Esophagus squamous epithelium (tissue), 5 donors: ENCODE measurements around the gene EOGT. TPM values are rescaled to one million over a fixed set of nuclear protein-coding genes. Genes with fewer than 3 reads are reported as not detected.

Experiments used
- DNase-seq: peaks from one replicate; lab custom pipeline; 2025; lab: John Stamatoyannopoulos, UW
- H3K27ac ChIP-seq, 4 donors: fragments of 200-600 bp; sonication (generic); one replicate each; pipeline ENCODE4 v1.5.1; 2016 to 2019; ENCODE audit warnings: mild to moderate bottlenecking in 1 of 4
- H3K27me3 ChIP-seq, 4 donors: fragments of 200-600 bp; sonication (generic); 1 replicate in 3 of 4; 2 replicates in 1 of 4; pipeline versions ENCODE4 v1.5.1 to v1.6.0; 2017 to 2021; ENCODE audit warnings: antibody characterized with exemption in 1 of 4
- H3K36me3 ChIP-seq, 3 donors: fragments of 200-600 bp; sonication (generic); one replicate each; pipeline ENCODE4 v1.5.1; 2016 to 2019
- H3K4me1 ChIP-seq, 3 donors: fragments of 200-600 bp; sonication (generic); one replicate each; pipeline ENCODE4 v1.5.1; 2017 to 2019
- H3K4me3 ChIP-seq, 4 donors: fragments of 200-600 bp; sonication (generic); 1 replicate in 3 of 4; 2 replicates in 1 of 4; pipeline ENCODE4 v1.5.1; 2016 to 2019; ENCODE audit warnings: mild to moderate bottlenecking in 2 of 4, moderate library complexity in 1 of 4
- H3K9me3 ChIP-seq, 3 donors: fragments of 200-600 bp; sonication (generic); one replicate each; pipeline ENCODE4 v1.5.1; 2016 to 2019
- POLR2A ChIP-seq, 4 donors: fragments of 450-650 bp; IDR thresholded peaks; one replicate each; pipeline ENCODE4 v1.6.1; 2017; ENCODE audit warnings: antibody characterized with exemption in 4 of 4, mild to moderate bottlenecking in 4 of 4, moderate library complexity in 3 of 4
- WGBS, 2 donors: methylation state at CpG; one replicate each; pipeline ENCODE4 v1.1.5; 2018; 5-methylcytosine and 5-hydroxymethylcytosine counted together
- intact Hi-C: fragments of 100-400 bp; cut with DNase I; formaldehyde crosslinking; loops from one replicate; pipeline ENCODE4 v1.15.0; 2022
- total RNA-seq, 4 donors: library from RNA; depleted of rRNA; stranded (reverse); fragments of >200 nt; gene quantifications; one replicate each; pipeline ENCODE4 v1.1.0, GENCODE V29; 2016
- TF ChIP-seq, protein P1 (sequence below), 6 experiments: fragments of 450-650 bp in 4 of 6; fragments of 200-600 bp in 2 of 6; sonication (generic) in 2 of 6; IDR thresholded peaks; one replicate each; pipeline ENCODE4 v1.5.1; 2016 to 2019; ENCODE audit warnings: antibody characterized with exemption in 6 of 6, mild to moderate bottlenecking in 4 of 6, moderate library complexity in 4 of 6
- donor health status: DM: yes; HTN: yes; CAD: no.

EOGT gene
- total RNA-seq, 4 donors from 2014 or later: 8.3 to 47.3 (median 20.4) TPM

GRCh38 chr3:68977486-68978167, 35.9 kb downstream of the EOGT start:
- peaks cover 0 to 79% (median 17%) of the 10 kb centered on the region in 3 donors for H3K36me3 ChIP-seq
- H3K9me3 ChIP-seq: no peaks in the 10 kb centered on the region
- no peak overlapping the region for H3K27ac ChIP-seq
- DNase-seq: no peak
- no peaks in the 10 kb centered on the region for H3K4me1 ChIP-seq
- WGBS, 2 donors: 74 to 77% methylated on average over 8 of the region's 8 CpGs
- no peaks in the 10 kb centered on the region for H3K27me3 ChIP-seq
- no peak for TF ChIP-seq POLR2A (IDR thresholded peaks at IDR 0.05)
- TF ChIP-seq, protein P1, sequence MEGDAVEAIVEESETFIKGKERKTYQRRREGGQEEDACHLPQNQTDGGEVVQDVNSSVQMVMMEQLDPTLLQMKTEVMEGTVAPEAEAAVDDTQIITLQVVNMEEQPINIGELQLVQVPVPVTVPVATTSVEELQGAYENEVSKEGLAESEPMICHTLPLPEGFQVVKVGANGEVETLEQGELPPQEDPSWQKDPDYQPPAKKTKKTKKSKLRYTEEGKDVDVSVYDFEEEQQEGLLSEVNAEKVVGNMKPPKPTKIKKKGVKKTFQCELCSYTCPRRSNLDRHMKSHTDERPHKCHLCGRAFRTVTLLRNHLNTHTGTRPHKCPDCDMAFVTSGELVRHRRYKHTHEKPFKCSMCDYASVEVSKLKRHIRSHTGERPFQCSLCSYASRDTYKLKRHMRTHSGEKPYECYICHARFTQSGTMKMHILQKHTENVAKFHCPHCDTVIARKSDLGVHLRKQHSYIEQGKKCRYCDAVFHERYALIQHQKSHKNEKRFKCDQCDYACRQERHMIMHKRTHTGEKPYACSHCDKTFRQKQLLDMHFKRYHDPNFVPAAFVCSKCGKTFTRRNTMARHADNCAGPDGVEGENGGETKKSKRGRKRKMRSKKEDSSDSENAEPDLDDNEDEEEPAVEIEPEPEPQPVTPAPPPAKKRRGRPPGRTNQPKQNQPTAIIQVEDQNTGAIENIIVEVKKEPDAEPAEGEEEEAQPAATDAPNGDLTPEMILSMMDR (IDR thresholded peaks at IDR 0.05): no peak
- intact Hi-C loops: no loop called here
- H3K4me3 ChIP-seq: no peak overlapping the region

- no peak for DNase-seq
- peaks cover 0 to 50% (median 9%) of the 10 kb centered on the region in 3 donors for H3K36me3 ChIP-seq
- H3K9me3 ChIP-seq: no peaks in the 10 kb centered on the region
- H3K4me1 ChIP-seq: no peaks in the 10 kb centered on the region
- 71 to 80% methylated on average over 5 of the region's 5 CpGs for WGBS, 2 donors
- H3K27me3 ChIP-seq: peaks cover 0 to 5% (median 0%) of the 10 kb centered on the region in 4 donors
- TF ChIP-seq, protein P1 (IDR thresholded peaks at IDR 0.05): no peak
- no peak for TF ChIP-seq POLR2A (IDR thresholded peaks at IDR 0.05)
- intact Hi-C loops: no loop called here
- H3K27ac ChIP-seq: no peak overlapping the region
- no peak overlapping the region for H3K4me3 ChIP-seq
These were observed 38.8 kb downstream of the EOGT start for GRCh38 chr3:68974711-68975110.

- Histone ChIP-seq H3K36me3 (peaks cover 0 to 40% (median 0%) of the 10 kb centered on the region in 3 donors), H3K4me1 (no peaks in the 10 kb centered on the region), H3K4me3 (no peak overlapping the region), H3K27ac (no peak overlapping the region), H3K9me3 (no peaks in the 10 kb centered on the region), H3K27me3 (peaks cover 0 to 10% (median 0%) of the 10 kb centered on the region in 4 donors)
- TF ChIP-seq, protein P1 (IDR thresholded peaks at IDR 0.05): no peak
- intact Hi-C loops: no loop called here
- DNase-seq: no peak
- 68 to 70% methylated on average over 7 of the region's 7 CpGs for WGBS, 2 donors
These were observed 39.8 kb downstream of the EOGT start for GRCh38 chr3:68973639-68974038.

GRCh38 chr3:68972358-68972979, 41.0 kb downstream of the EOGT start:
- Histone ChIP-seq H3K27ac (no peak overlapping the region), H3K4me3 (no peak overlapping the region), H3K27me3 (peaks cover 0 to 10% (median 0%) of the 10 kb centered on the region in 4 donors), H3K36me3 (peaks cover 0 to 28% (median 0%) of the 10 kb centered on the region in 3 donors), H3K9me3 (no peaks in the 10 kb centered on the region), H3K4me1 (no peaks in the 10 kb centered on the region)
- 36 to 43% methylated on average over 11 of the region's 11 CpGs for WGBS, 2 donors
- TF ChIP-seq, protein P1 (IDR thresholded peaks at IDR 0.05): peak in 5 of 6 experiments; percentile 19 to 58 (median 38)
- no peak for TF ChIP-seq POLR2A (IDR thresholded peaks at IDR 0.05)
- no peak for DNase-seq
- intact Hi-C loops: no loop called here

DNA sequence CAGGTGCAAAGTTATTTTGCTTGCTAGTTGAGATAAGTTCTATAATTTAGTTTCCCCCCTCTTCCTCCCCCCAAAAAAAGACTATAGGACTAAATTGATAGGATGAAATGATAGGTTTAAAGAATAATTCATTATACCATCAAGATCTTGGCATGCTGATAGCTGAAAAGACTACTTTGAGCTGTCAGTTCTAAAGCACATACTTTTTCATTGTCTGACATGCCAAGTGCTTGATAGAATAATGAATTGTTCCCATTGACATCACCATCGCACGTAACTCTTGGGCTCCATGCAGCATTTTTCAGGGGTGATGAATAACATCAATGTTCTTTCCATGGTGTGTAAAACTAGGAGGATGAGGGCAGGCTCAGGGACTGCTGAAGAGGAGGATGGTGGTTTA, 48.8 kb downstream of the EOGT start:
- TF ChIP-seq, protein P1 (IDR thresholded peaks at IDR 0.05): no peak
- no peak for TF ChIP-seq POLR2A (IDR thresholded peaks at IDR 0.05)
- intact Hi-C loops: no loop called here

More for the DNA sequence above, 48.8 kb downstream of the EOGT start:
- no peaks in the 10 kb centered on the region for H3K4me1 ChIP-seq
- no peak overlapping the region for H3K4me3 ChIP-seq
- no peaks in the 10 kb centered on the region for H3K36me3 ChIP-seq
- no peaks in the 10 kb centered on the region for H3K9me3 ChIP-seq
- H3K27me3 ChIP-seq: peaks cover 0 to 15% (median 0%) of the 10 kb centered on the region in 4 donors
- 54 to 75% methylated on average over 2 of the region's 2 CpGs for WGBS, 2 donors
- DNase-seq: no peak
- no peak overlapping the region for H3K27ac ChIP-seq
